Lung (tissue), 12 donors: ENCODE measurements around the gene SPATA32. TPM values are rescaled to one million over a fixed set of nuclear protein-coding genes. Genes with fewer than 3 reads are reported as not detected.

Experiments
- ATAC-seq: fragments of 200-7000 bp; cut with Tn5 transposase; one replicate; pipeline ENCODE4 v1.9.1; 2020; ENCODE audit warnings: moderate number of reproducible peaks; ENCODE audit not compliant: insufficient read depth, low FRiP score
- DNase-seq, 3 donors: peaks; one replicate each; pipeline ENCODE4 v3.0.0-alpha.2; 2013 to 2017
- H3K27ac ChIP-seq, 2 donors: one replicate each; pipeline ENCODE4 v1.5.1; 2013; ENCODE audit warnings: mild to moderate bottlenecking in 2 of 2, moderate library complexity in 2 of 2, control low read depth in 1 of 2, inconsistent platforms in 1 of 2, low read depth in 1 of 2, low read length in 1 of 2
- H3K27me3 ChIP-seq, 3 donors: one replicate each; pipeline ENCODE4 v1.5.1; 2013; ENCODE audit warnings: low read length in 2 of 3; ENCODE audit not compliant: control insufficient read depth in 3 of 3, insufficient read depth in 3 of 3
- H3K36me3 ChIP-seq, 4 donors: one replicate each; pipeline ENCODE4 v1.5.1; 2013; ENCODE audit warnings: low read length in 4 of 4, mild to moderate bottlenecking in 1 of 4, moderate library complexity in 1 of 4; ENCODE audit not compliant: control insufficient read depth in 4 of 4, insufficient read depth in 4 of 4
- H3K4me1 ChIP-seq, 5 donors: one replicate each; pipeline ENCODE4 v1.5.1; 2013; ENCODE audit warnings: low read length in 5 of 5, mild to moderate bottlenecking in 2 of 5, moderate library complexity in 1 of 5; ENCODE audit not compliant: control insufficient read depth in 5 of 5, insufficient read depth in 5 of 5
- H3K4me3 ChIP-seq: one replicate; pipeline ENCODE4 v1.5.1; 2013; ENCODE audit warnings: mild to moderate bottlenecking, control low read depth, moderate library complexity
- H3K9ac ChIP-seq, 2 donors: one replicate each; pipeline ENCODE4 v1.5.1; 2013; ENCODE audit warnings: low read length in 2 of 2, control low read depth in 1 of 2; ENCODE audit not compliant: insufficient read depth in 1 of 2
- H3K9me3 ChIP-seq, 4 donors: one replicate each; pipeline ENCODE4 v1.5.1; 2013; ENCODE audit warnings: low read length in 3 of 4, mild to moderate bottlenecking in 1 of 4, moderate library complexity in 1 of 4; ENCODE audit not compliant: control insufficient read depth in 4 of 4, insufficient read depth in 3 of 4
- WGBS, 2 donors: extraction: QIAGEN DNeasy Blood & Tissue Kit; methylation state at CpG; one replicate each; pipeline ENCODE4 v1.1.7; 2013; 5-methylcytosine and 5-hydroxymethylcytosine counted together
- polyA plus RNA-seq, 2 donors: library from polyadenylated mRNA; stranded (reverse); fragments of 200-250 nt; gene quantifications; one replicate each; pipeline ENCODE4 v1.2.1, GENCODE V29; 2013
- total RNA-seq, 2 donors: library from RNA; depleted of rRNA in 1 of 2; stranded (reverse); fragments of >200 nt in 1 of 2; gene quantifications; one replicate each; pipeline ENCODE4 v1.2.1, GENCODE V29; 2014 to 2021
- TF ChIP-seq, protein P1 (sequence below): IDR thresholded peaks from 2 replicates; pipeline ENCODE4 v1.5.1; 2012; ENCODE audit warnings: mild to moderate bottlenecking; ENCODE audit errors: control extremely low read depth, extremely low read depth
- donor health status: control.
- donor health status: control.
- donor health status: Bipolar disorder and iron deficiency.
- donor health status: healthy.
- donor health status: DM: yes; HTN: yes; CAD: no.

SPATA32 gene
- total and polyA plus RNA-seq, 4 donors = 0.08 to 0.40 (median 0.21) TPM; not detected in 1

- H3K4me1 ChIP-seq = peaks cover 0 to 7% (median 0%) of the 10 kb centered on the region in 5 donors
These were observed 39.9 kb downstream of the SPATA32 start for GRCh38 chr17:45222014-45222288.

DNA sequence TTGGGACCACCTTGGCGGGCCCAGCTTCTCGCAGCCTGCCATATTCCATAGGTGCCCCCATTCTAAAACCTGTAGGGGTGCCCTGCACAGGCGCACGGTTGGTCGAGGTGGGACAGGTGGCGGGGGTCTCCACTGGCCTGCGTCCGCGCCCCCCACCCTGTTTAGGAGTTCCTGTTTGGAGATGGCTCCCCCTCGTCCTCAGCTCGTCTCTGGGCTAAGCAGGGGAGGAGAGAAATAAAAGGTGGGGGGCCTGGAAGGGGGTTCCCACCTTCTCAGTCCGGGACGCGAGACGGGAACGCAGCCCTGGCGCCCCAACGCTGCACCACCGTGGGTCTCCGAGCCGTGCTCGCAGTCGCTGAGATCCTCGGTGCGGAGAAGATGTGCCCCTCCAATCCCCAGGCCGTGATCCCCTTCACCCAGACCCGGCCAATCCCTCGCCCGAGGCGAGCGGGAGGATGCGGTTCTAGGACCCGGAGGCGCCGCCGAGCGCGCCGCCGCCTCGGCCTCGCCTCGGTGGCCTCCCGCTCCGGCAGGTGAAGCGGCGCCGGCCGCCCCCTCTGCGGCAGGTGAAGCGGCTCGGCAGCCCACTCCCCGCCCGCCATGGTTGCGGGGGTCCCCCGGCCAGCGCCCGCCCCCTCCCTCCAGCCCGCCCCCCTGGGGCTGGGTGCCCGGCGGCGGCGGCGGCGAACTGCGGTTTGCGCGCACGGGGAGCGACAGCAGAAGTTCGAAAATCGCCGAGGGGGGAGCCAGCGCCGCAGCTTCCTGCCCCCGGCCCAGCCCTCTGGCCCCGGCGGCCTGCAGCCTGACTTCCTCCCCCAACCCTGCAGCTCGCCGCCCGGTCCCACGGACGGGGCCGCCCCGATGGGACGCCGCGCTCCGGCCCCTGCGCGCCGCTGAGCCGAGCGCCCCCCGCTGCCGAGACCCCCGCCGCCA lies 40.5 kb downstream of the SPATA32 start, which contains the start of gene FMNL1:
Gene FMNL1, plus strand, starts transcription at position 805 of the 933 bp plus-strand sequence. CDS start 240 bp downstream, outside the sequence.
- ATAC-seq (peak; percentile 1), DNase-seq (no peak)
- Histone ChIP-seq H3K27ac (peak within 1 kb of the TSS in 1 of 2 donors; percentile 57), H3K27me3 (peaks cover 0 to 36% (median 18%) of the 10 kb centered on the region in 3 donors), H3K4me1 (peaks cover 0 to 7% (median 0%) of the 10 kb centered on the region in 5 donors), H3K36me3 (no peaks in the 10 kb centered on the region), H3K4me3 (peak within 1 kb of the TSS; percentile 39), H3K9ac (no peak within 1 kb of the TSS), H3K9me3 (no peaks in the 10 kb centered on the region)
- TF ChIP-seq, protein P1, sequence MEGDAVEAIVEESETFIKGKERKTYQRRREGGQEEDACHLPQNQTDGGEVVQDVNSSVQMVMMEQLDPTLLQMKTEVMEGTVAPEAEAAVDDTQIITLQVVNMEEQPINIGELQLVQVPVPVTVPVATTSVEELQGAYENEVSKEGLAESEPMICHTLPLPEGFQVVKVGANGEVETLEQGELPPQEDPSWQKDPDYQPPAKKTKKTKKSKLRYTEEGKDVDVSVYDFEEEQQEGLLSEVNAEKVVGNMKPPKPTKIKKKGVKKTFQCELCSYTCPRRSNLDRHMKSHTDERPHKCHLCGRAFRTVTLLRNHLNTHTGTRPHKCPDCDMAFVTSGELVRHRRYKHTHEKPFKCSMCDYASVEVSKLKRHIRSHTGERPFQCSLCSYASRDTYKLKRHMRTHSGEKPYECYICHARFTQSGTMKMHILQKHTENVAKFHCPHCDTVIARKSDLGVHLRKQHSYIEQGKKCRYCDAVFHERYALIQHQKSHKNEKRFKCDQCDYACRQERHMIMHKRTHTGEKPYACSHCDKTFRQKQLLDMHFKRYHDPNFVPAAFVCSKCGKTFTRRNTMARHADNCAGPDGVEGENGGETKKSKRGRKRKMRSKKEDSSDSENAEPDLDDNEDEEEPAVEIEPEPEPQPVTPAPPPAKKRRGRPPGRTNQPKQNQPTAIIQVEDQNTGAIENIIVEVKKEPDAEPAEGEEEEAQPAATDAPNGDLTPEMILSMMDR = no peak
- 4 to 5% methylated on average over 56 to 98 of the region's 98 CpGs for WGBS, 2 donors

More at GRCh38 chr17:45222014-45222288, 39.9 kb downstream of the SPATA32 start:
- TF ChIP-seq, protein P1 = no peak
- no peak overlapping the region for H3K9ac ChIP-seq
- WGBS, 2 donors = 1% methylated on average over 25 to 38 of the region's 38 CpGs
- H3K27me3 ChIP-seq = peaks cover 0 to 36% (median 18%) of the 10 kb centered on the region in 3 donors
- H3K27ac ChIP-seq = no peak overlapping the region
- H3K4me3 ChIP-seq = peak overlapping the region; percentile 39
- no peak for DNase-seq
- no peak for ATAC-seq
- H3K9me3 ChIP-seq = no peaks in the 10 kb centered on the region
- H3K36me3 ChIP-seq = no peaks in the 10 kb centered on the region

- DNase-seq (no peak), ATAC-seq (no peak)
- H3K4me3 ChIP-seq = no peak overlapping the region
- TF ChIP-seq, protein P1 = no peak
- H3K9ac ChIP-seq = no peak overlapping the region
- H3K36me3 ChIP-seq = no peaks in the 10 kb centered on the region
- H3K9me3 ChIP-seq = no peaks in the 10 kb centered on the region
- H3K27ac ChIP-seq = no peak overlapping the region
- H3K4me1 ChIP-seq = peaks cover 0 to 7% (median 0%) of the 10 kb centered on the region in 5 donors
- peaks cover 0 to 36% (median 18%) of the 10 kb centered on the region in 3 donors for H3K27me3 ChIP-seq
- 81 to 93% methylated on average over 3 of the region's 3 CpGs for WGBS, 2 donors
These were observed 41.8 kb downstream of the SPATA32 start for GRCh38 chr17:45220079-45220478.
